Measurements from ENCODE around the gene CD82. TPM values are rescaled to one million over a fixed set of nuclear protein-coding genes. Genes with fewer than 3 reads are reported as not detected.

CD82 gene
- total and polyA plus RNA-seq, 2 experiments from 2014 or later, result 4.8 to 6.0 TPM

DNA sequence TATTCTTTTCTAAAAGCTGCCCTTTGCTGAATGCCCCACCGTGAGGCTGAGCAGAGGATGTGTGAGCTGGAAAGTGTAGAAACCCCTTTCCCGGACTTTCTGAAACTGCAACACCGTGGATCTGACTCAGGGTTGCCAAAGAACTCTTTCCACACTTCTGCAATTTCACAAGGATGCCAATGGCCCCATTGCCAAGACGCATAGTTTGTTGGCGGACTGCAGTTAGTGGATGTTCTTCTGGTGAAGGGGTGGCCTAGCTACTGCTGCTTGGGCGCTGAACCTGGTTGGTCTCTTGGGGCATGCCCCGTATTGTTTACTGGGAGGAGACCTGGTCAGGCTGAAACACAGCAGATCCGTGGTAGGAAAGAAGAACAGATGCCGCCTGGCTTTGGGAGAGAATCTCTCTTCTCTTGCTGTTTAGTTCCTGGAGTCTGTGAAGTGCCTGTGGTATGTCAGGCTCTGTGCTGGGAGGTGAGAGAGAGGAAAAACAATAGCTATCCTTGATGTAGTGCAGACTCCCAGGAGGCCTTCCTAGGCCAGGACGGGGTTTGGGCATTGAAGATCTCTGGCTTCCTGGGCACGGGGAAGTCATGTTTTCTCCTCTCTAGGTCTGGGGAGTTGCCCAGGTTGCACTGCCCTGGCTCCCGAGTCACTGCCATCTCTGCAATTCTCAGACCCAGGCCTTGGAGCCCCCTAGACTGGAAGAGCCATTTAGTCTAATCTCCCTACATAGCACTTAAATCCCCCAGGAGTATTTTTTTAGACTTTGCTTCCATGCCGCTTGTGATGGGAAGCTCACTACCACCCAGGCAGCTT, 26.9 kb downstream of the CD82 start:
- in situ Hi-C loops (cut with MboI), result no loop called here
- TF ChIP-seq EZH2phosphoT487 (IDR thresholded peaks at IDR 0.05; ENCODE audit: insufficient read depth, low read depth) (no peak), EZH2 (IDR thresholded peaks at IDR 0.05; ENCODE audit: insufficient read depth, poor library complexity, severe bottlenecking) (no peak)

DNA sequence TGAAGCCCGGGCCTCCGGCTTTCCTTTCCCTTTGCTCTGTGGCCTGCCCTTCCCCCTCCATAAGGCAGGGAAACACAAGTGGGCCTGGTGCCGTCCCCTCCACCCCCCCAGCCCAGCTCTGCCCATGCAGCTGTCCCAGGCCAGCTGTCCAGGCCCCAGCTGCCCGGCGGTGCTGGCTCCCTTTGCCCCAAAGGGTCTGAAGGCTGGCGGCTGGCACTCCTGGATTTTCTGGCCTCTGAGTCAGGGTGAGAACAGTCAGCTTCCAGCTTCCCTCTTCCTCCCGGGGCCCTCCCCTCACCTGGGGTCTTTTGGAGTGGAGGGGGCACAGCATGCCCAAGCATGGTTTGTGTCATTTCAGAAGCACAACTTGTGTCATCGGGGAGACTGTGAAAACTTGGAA, 27.8 kb downstream of the CD82 start:
- WGBS, 2 experiments (ENCODE audit: low coverage in 1 of 2, low lambda C conversion rate in 2 of 2, missing lambda C conversion rate in 2 of 2), result 78 to 80% methylated on average over 7 to 8 of the region's 8 CpGs
- peaks cover 18% of the 10 kb centered on the region for H3K4me1 ChIP-seq (ENCODE audit: insufficient read depth)

More for the DNA sequence above, 26.9 kb downstream of the CD82 start:
- Histone ChIP-seq H3K4me3 (no peak overlapping the region), H3K36me3 (ENCODE audit: low read depth) (no peaks in the 10 kb centered on the region), H3K79me2 (ENCODE audit: insufficient read depth) (no peaks in the 10 kb centered on the region), H3K9ac (0 out of 2 replicates have a peak overlapping the region, but pooled peaks have one; percentile 30), H3K9me3 (ENCODE audit: low read depth) (no peaks in the 10 kb centered on the region), H3K4me1 (ENCODE audit: insufficient read depth) (peaks cover 18% of the 10 kb centered on the region), H3K27ac (peak overlapping the region; percentile 52), H3K9me2 (ENCODE audit: insufficient read depth) (no peaks in the 10 kb centered on the region), H3K4me2 (ENCODE audit: unreplicated experiment) (no peak overlapping the region), H2AFZ (0 out of 2 replicates have a peak overlapping the region, but pooled peaks have one; percentile 24), H3K27me3 (replicated peaks; ENCODE audit: insufficient read depth) (no peaks in the 10 kb centered on the region), H3F3A (ENCODE audit: insufficient read depth) (peaks cover 18% of the 10 kb centered on the region), H4K20me1 (ENCODE audit: insufficient read depth) (no peaks in the 10 kb centered on the region)
- peak; percentile 88 for DNase-seq
- 33 to 35% methylated on average over 13 of the region's 13 CpGs for WGBS, 2 experiments (ENCODE audit: low coverage in 1 of 2, low lambda C conversion rate in 2 of 2, missing lambda C conversion rate in 2 of 2)

DNA sequence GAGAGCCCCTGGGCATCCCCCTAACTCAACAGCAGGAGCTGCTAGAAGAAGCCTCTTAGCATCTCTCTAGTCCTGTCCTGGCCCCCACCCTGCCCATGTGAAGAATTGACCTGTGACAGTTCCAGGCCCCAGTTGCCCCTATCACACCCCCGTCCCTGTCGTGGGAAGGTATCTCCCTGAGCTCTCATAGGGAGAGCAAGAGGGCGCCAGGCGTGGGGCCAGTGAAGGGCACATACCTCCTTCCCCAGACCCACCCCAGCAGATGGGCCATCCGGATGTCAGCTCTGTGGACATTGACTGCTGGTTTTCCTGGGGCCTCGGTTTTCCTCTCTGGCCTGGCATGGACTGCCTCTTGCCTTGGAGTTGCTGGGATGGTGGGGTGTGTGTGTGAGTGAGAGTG, 29.5 kb downstream of the CD82 start:
- Histone ChIP-seq H3K9me3 (ENCODE audit: low read depth) (no peaks in the 10 kb centered on the region), H4K20me1 (ENCODE audit: insufficient read depth) (no peaks in the 10 kb centered on the region), H3K9ac (no peak overlapping the region), H3F3A (ENCODE audit: insufficient read depth) (peaks cover 8% of the 10 kb centered on the region), H3K4me3 (no peak overlapping the region), H3K4me2 (ENCODE audit: unreplicated experiment) (no peak overlapping the region), H3K9me2 (ENCODE audit: insufficient read depth) (no peaks in the 10 kb centered on the region), H3K36me3 (ENCODE audit: low read depth) (no peaks in the 10 kb centered on the region), H3K27ac (no peak overlapping the region), H3K79me2 (ENCODE audit: insufficient read depth) (no peaks in the 10 kb centered on the region), H3K27me3 (replicated peaks; ENCODE audit: insufficient read depth) (no peaks in the 10 kb centered on the region), H3K4me1 (ENCODE audit: insufficient read depth) (peaks cover 10% of the 10 kb centered on the region; the same call in 1 of the 2 replicates), H2AFZ (no peak overlapping the region)
- 75 to 78% methylated on average over 6 of the region's 6 CpGs for WGBS, 2 experiments (ENCODE audit: low coverage in 1 of 2, low lambda C conversion rate in 2 of 2, missing lambda C conversion rate in 2 of 2)
- no peak for TF ChIP-seq EZH2phosphoT487 (IDR thresholded peaks at IDR 0.05; ENCODE audit: insufficient read depth, low read depth)
- no peak for TF ChIP-seq EZH2 (IDR thresholded peaks at IDR 0.05; ENCODE audit: insufficient read depth, poor library complexity, severe bottlenecking)
- no peak for DNase-seq
- in situ Hi-C loops (cut with MboI), result no loop called here

More for the DNA sequence above, 27.8 kb downstream of the CD82 start:
- Histone ChIP-seq H3K9me2 (ENCODE audit: insufficient read depth) (no peaks in the 10 kb centered on the region), H4K20me1 (ENCODE audit: insufficient read depth) (no peaks in the 10 kb centered on the region), H3K79me2 (ENCODE audit: insufficient read depth) (no peaks in the 10 kb centered on the region), H3K9ac (no peak overlapping the region), H3K9me3 (ENCODE audit: low read depth) (no peaks in the 10 kb centered on the region), H3F3A (ENCODE audit: insufficient read depth) (peaks cover 18% of the 10 kb centered on the region), H3K4me3 (no peak overlapping the region), H2AFZ (no peak overlapping the region), H3K4me2 (ENCODE audit: unreplicated experiment) (no peak overlapping the region), H3K27me3 (replicated peaks; ENCODE audit: insufficient read depth) (no peaks in the 10 kb centered on the region), H3K36me3 (ENCODE audit: low read depth) (no peaks in the 10 kb centered on the region), H3K27ac (no peak overlapping the region)
- TF ChIP-seq EZH2 (IDR thresholded peaks at IDR 0.05; ENCODE audit: insufficient read depth, poor library complexity, severe bottlenecking) (no peak), EZH2phosphoT487 (IDR thresholded peaks at IDR 0.05; ENCODE audit: insufficient read depth, low read depth) (no peak)
- DNase-seq, result no peak
- in situ Hi-C loops (cut with MboI), result no loop called here

DNA sequence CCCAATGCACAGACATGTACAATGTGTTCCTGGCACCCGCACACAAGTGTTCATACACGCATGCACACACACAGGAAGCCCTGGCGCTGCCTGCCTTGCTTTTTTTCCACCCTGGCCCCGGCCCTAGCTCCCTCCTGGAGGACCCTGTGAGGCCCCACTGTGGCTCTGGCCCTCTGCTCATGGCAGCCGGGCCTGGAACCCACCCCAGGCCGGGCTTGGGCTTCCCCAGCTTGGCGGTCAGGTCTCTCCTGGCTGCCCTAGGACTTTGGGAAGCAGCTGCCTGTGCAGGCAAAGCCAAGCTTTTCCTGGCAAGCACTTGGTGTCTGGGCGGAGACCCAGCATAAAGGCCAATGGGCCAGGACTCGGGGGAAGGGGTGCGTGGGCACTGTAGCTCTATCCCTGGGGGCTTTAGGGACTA, 30.5 kb downstream of the CD82 start:
- Histone ChIP-seq H3K27ac (no peak overlapping the region), H2AFZ (no peak overlapping the region), H3F3A (ENCODE audit: insufficient read depth) (peaks cover 8% of the 10 kb centered on the region), H3K9me2 (ENCODE audit: insufficient read depth) (no peaks in the 10 kb centered on the region), H3K27me3 (replicated peaks; ENCODE audit: insufficient read depth) (no peaks in the 10 kb centered on the region), H3K79me2 (ENCODE audit: insufficient read depth) (no peaks in the 10 kb centered on the region), H4K20me1 (ENCODE audit: insufficient read depth) (no peaks in the 10 kb centered on the region), H3K4me3 (no peak overlapping the region), H3K9me3 (ENCODE audit: low read depth) (no peaks in the 10 kb centered on the region), H3K4me2 (ENCODE audit: unreplicated experiment) (no peak overlapping the region), H3K4me1 (ENCODE audit: insufficient read depth) (peaks cover 10% of the 10 kb centered on the region; the same call in 1 of the 2 replicates), H3K36me3 (ENCODE audit: low read depth) (no peaks in the 10 kb centered on the region), H3K9ac (no peak overlapping the region)
- WGBS, 2 experiments (ENCODE audit: low coverage in 1 of 2, low lambda C conversion rate in 2 of 2, missing lambda C conversion rate in 2 of 2), result 60 to 63% methylated on average over 10 of the region's 10 CpGs
- no peak for TF ChIP-seq EZH2phosphoT487 (IDR thresholded peaks at IDR 0.05; ENCODE audit: insufficient read depth, low read depth)
- no peak for TF ChIP-seq EZH2 (IDR thresholded peaks at IDR 0.05; ENCODE audit: insufficient read depth, poor library complexity, severe bottlenecking)
- in situ Hi-C loops (cut with MboI), result no loop called here
- peak; percentile 26 for DNase-seq

Measured in GM23248 (cell line).